ENCODE measurements around the gene TBX10. TPM values are rescaled to one million over a fixed set of nuclear protein-coding genes. Genes with fewer than 3 reads are reported as not detected.
"Not testable (repeated sequence)": the region's sequence is repeated elsewhere in the genome, so short reads cannot be mapped to it uniquely, and the experiment has no call there.

Gene TBX10
- total RNA-seq, 1 donor from 2014 or later, result not detected

DNA sequence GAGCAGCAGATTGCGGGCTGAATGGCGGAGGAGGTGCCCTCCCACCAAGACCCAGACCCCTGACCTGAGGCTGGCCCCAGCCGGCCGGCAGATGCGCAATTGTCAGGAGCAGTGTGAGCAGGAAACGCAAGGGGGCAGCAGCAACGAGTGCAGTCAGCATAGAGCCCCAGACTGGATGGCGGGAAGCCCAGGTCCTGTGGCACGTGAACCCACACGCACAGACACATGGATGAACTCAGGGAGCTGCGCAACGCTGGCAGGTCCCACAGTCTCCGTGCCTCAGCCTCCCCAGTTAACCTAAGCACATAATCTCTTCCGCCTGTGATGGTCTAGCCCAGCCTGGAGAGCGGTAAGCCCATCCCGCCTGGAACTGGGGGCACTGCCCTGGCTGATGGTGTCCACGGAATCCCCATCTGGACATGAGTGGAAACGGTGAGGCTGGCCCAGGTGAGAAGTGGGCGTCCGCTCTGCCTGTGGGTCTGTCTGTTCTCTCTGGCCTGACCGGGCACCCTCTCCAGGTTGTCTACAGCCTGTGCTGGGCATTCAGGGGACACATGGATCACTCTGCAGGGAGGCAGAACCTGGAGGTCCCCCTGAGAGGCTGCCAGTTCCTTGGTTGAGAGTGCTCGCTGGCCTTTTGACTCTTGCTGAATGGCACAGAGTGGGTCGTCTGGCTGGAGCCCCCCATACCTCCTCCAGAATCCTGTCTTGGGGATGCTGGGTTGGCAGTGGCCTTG is 626 bp upstream of the TBX10 start:
- Mint-ChIP-seq H3K4me1 (no peaks in the 10 kb centered on the region), H3K27ac (no peak overlapping the region), H3K4me3 (no peak overlapping the region), H3K36me3 (no peaks in the 10 kb centered on the region), H3K27me3 (ENCODE audit: low read depth) (peaks cover 26% of the 10 kb centered on the region), H3K9me3 (no peaks in the 10 kb centered on the region)
- DNase-seq (ENCODE audit: low spot score in 2 of 2, unreplicated experiment in 2 of 2), result peak in 1 of 2 experiments; percentile 71
- TF ChIP-seq CTCF (IDR thresholded peaks at IDR 0.05; ENCODE audit: unreplicated experiment), result peak; percentile 65

DNA sequence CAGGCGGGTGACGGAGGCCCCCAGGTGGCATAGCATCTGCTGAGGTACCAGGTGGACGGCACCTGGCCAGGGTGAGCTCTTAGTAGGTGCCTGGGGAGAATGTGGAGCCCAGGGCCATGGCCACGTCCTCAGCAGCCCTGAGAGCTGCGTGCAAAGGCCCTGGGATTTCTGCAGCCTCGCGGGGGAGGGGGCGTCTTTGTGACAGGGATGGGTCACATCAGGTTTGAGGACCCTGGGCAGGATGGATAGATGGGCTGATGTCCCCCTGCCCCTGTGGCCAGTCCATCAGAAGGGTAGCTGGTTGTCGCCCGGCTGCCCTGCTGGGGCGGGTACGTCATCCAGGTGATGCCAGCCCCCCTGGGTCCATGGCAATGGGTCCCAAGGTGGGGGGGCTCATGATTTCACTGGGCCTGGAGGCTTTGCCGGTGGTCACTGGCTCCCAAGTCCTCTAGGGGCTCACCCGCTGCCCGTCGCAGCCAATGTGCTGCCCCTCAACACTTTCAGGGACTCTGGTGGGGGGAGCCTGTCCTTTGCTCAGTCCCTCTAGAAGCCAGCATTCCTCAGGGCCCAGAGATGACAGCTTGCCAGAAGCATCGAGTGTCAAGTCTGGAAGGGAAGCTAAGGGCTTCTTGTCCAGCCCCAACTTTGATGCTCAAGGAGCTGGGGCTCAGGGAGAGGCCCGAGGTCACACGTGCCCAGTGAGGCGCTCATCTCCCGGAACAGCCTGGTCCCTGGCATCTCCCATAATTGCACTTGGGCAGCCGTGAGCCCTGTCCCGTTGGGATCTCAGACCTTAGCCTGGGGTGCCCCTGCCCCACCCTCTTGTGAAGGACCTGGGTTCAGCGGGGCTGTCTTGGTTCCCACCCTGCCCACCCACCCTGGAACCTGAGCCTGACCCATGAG is 777 bp downstream of the TBX10 start:
- no peak overlapping the region for H3K4me3 Mint-ChIP-seq
- H3K36me3 Mint-ChIP-seq, result no peaks in the 10 kb centered on the region
- H3K9me3 Mint-ChIP-seq, result no peaks in the 10 kb centered on the region
- peaks cover 26% of the 10 kb centered on the region for H3K27me3 Mint-ChIP-seq (ENCODE audit: low read depth)
- DNase-seq (ENCODE audit: low spot score in 2 of 2, unreplicated experiment in 2 of 2), result no peak
- H3K4me1 Mint-ChIP-seq, result no peaks in the 10 kb centered on the region
- H3K27ac Mint-ChIP-seq, result no peak overlapping the region
- no peak for TF ChIP-seq CTCF (IDR thresholded peaks at IDR 0.05; ENCODE audit: unreplicated experiment)

GRCh38 chr11:67637441-67637840 is 2.1 kb downstream of the TBX10 start:
- H3K27me3 Mint-ChIP-seq (ENCODE audit: low read depth), result peaks cover 23% of the 10 kb centered on the region
- H3K36me3 Mint-ChIP-seq; H3K4me1 Mint-ChIP-seq; H3K9me3 Mint-ChIP-seq; H3K4me3 Mint-ChIP-seq; DNase-seq (ENCODE audit: low spot score in 2 of 2, unreplicated experiment in 2 of 2); H3K27ac Mint-ChIP-seq: not testable (repeated sequence)

DNA sequence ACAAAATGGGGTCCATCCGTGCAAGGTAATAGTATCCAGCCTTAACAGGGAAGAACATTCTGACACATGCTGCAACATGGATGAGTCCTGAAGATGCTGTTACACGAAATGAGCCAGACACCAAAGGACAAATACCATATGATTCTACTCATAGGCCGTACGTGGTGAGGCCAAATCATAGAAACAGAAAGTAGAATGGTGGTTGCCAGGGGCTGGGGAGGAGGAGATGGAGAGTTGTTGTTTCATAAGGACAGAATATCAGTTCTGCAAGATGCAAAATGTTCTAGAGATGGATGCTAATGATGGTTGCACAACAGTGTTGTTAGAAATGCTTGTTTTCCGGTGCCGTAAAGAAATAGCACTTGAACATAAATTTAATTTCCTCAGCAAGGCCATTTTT is 2.6 kb downstream of the TBX10 start:
- Mint-ChIP-seq H3K27me3 (ENCODE audit: low read depth) (peaks cover 18% of the 10 kb centered on the region), H3K27ac (no peak overlapping the region), H3K4me1 (no peaks in the 10 kb centered on the region), H3K9me3 (no peaks in the 10 kb centered on the region), H3K4me3 (no peak overlapping the region), H3K36me3 (no peaks in the 10 kb centered on the region)
- TF ChIP-seq CTCF (IDR thresholded peaks at IDR 0.05; ENCODE audit: unreplicated experiment), result no peak
- no peak for DNase-seq (ENCODE audit: low spot score in 2 of 2, unreplicated experiment in 2 of 2)

DNA sequence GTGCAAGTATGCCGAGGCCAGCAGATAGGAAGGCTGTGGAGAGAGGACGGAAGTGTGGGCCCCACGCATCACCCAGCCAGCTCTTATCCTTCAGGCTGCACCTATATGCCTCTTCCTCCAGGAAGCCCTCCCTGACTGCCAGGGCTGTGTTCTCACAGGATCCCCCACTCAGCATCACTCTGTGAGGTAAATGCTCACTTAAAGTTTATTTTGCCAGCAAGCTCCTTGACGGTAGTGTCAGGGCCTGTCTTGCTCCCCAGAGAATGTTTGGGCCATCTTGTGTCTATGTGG is 4.4 kb downstream of the TBX10 start:
- peaks cover 8% of the 10 kb centered on the region for H3K4me1 Mint-ChIP-seq
- H3K27me3 Mint-ChIP-seq (ENCODE audit: low read depth), result peaks cover 10% of the 10 kb centered on the region
- no peak for DNase-seq (ENCODE audit: low spot score in 2 of 2, unreplicated experiment in 2 of 2)
- H3K9me3 Mint-ChIP-seq, result no peaks in the 10 kb centered on the region
- no peaks in the 10 kb centered on the region for H3K36me3 Mint-ChIP-seq
- no peak overlapping the region for H3K27ac Mint-ChIP-seq
- TF ChIP-seq CTCF (IDR thresholded peaks at IDR 0.05; ENCODE audit: unreplicated experiment), result no peak
- no peak overlapping the region for H3K4me3 Mint-ChIP-seq

All from mesothelial cell of epicardium (in vitro differentiated cells).